Type B pancreatic cell (in vitro differentiated cells): ENCODE data around the gene BHLHA15. TPM values are rescaled to one million over a fixed set of nuclear protein-coding genes. Genes with fewer than 3 reads are reported as not detected.

ENCODE experiments used
- DNase-seq: peaks from one replicate; pipeline ENCODE4 v3.0.0; 2021; ENCODE audit warnings: mixed read lengths; ENCODE audit not compliant: unreplicated experiment; ENCODE audit errors: extremely low spot score
- H3K27ac Mint-ChIP-seq: 2 replicates; pipeline ENCODE4 v1.8.0; 2021; ENCODE audit warnings: mild to moderate bottlenecking, mixed read lengths
- H3K27me3 Mint-ChIP-seq: 2 replicates; pipeline ENCODE4 v1.8.0; 2021; ENCODE audit warnings: mixed read lengths
- H3K36me3 Mint-ChIP-seq: 2 replicates; pipeline ENCODE4 v1.8.0; 2021; ENCODE audit warnings: mixed read lengths
- H3K4me1 Mint-ChIP-seq: one replicate; pipeline ENCODE4 v1.8.0; 2021; ENCODE audit warnings: mixed read lengths; ENCODE audit not compliant: unreplicated experiment
- H3K4me3 Mint-ChIP-seq: 2 replicates; pipeline ENCODE4 v1.8.0; 2021; ENCODE audit warnings: mild to moderate bottlenecking, mixed read lengths
- H3K9me3 Mint-ChIP-seq: 2 replicates; pipeline ENCODE4 v1.8.0; 2021; ENCODE audit warnings: mixed read lengths
- total RNA-seq: library from RNA; stranded (reverse); gene quantifications from 2 replicates; pipeline ENCODE4 v1.2.1, GENCODE V29; 2021; ENCODE audit warnings: low replicate concordance
- TF ChIP-seq, protein P1 (sequence below): fragments of 200-600 bp; sonication (generic); conservative IDR thresholded peaks from 2 replicates; pipeline ENCODE4 v1.5.0; 2021; ENCODE audit warnings: antibody characterized with exemption, mild to moderate bottlenecking

BHLHA15 gene
- total RNA-seq, 1 donor from 2014 or later: 0.46 TPM

DNA sequence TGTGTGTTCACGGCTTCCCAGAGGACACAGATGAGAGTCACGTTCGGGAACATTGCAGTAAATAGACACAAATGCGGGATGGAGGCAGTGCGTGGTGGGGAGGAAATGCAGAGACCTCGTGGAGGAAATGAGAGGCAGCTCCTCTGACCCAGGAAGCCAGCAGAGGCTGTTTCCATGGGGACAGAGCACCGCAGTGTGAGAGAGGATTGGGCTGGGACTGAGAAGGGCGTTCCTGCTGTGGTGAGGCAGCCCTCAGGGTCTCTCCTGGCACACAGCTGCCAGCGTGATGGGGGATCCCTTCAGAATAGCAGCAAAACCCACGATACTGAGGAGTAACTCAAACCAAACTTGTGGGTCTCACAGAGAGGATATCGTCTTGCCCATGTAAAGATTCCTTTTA is 21.7 kb upstream of the BHLHA15 start:
- Mint-ChIP-seq H3K36me3 (peaks cover 20% of the 10 kb centered on the region), H3K4me3 (no peak overlapping the region), H3K9me3 (no peaks in the 10 kb centered on the region), H3K27me3 (no peaks in the 10 kb centered on the region), H3K27ac (no peak overlapping the region), H3K4me1 (no peaks in the 10 kb centered on the region)
- TF ChIP-seq, protein P1, sequence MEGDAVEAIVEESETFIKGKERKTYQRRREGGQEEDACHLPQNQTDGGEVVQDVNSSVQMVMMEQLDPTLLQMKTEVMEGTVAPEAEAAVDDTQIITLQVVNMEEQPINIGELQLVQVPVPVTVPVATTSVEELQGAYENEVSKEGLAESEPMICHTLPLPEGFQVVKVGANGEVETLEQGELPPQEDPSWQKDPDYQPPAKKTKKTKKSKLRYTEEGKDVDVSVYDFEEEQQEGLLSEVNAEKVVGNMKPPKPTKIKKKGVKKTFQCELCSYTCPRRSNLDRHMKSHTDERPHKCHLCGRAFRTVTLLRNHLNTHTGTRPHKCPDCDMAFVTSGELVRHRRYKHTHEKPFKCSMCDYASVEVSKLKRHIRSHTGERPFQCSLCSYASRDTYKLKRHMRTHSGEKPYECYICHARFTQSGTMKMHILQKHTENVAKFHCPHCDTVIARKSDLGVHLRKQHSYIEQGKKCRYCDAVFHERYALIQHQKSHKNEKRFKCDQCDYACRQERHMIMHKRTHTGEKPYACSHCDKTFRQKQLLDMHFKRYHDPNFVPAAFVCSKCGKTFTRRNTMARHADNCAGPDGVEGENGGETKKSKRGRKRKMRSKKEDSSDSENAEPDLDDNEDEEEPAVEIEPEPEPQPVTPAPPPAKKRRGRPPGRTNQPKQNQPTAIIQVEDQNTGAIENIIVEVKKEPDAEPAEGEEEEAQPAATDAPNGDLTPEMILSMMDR: no peak
- no peak for DNase-seq

DNA sequence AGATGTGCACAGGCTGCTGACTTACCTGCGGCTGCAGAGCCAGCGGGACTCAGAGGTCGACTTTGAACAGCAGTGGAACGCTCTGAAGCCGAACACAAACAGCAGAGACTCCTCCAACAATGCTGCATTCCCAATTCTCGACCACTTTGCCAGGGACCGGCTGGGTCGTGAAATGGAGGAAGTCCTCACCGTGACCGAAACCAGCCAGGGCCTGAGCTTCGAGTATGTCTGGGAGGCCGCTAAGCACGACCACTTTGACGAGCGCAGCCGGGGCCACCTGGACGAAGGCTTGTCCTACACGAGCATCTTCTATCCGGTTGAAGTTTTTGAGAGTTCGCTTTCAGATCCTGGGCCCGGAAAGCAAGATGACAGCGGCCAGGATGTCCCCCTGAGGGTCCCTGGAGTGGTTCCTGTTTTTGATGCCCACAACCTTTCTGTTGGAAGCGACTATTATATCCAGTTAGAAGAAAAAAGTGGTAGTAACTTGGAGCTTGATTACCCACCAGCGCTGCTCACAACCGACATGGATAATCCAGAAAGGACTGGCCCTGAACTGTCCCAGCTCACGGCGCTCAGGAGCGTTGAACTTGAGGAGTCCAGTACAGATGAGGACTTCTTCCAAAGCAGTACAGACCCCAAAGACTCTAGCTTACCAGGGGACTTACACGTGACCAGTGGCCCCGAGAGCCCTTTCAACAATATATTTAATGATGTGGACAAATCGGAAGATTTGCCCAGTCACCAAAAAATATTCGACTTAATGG is 19.4 kb upstream of the BHLHA15 start:
- DNase-seq: no peak
- peaks cover 29% of the 10 kb centered on the region for H3K36me3 Mint-ChIP-seq
- TF ChIP-seq, protein P1: no peak
- no peaks in the 10 kb centered on the region for H3K27me3 Mint-ChIP-seq
- H3K4me3 Mint-ChIP-seq: no peak overlapping the region
- H3K4me1 Mint-ChIP-seq: no peaks in the 10 kb centered on the region
- H3K27ac Mint-ChIP-seq: no peak overlapping the region
- H3K9me3 Mint-ChIP-seq: no peaks in the 10 kb centered on the region

DNA sequence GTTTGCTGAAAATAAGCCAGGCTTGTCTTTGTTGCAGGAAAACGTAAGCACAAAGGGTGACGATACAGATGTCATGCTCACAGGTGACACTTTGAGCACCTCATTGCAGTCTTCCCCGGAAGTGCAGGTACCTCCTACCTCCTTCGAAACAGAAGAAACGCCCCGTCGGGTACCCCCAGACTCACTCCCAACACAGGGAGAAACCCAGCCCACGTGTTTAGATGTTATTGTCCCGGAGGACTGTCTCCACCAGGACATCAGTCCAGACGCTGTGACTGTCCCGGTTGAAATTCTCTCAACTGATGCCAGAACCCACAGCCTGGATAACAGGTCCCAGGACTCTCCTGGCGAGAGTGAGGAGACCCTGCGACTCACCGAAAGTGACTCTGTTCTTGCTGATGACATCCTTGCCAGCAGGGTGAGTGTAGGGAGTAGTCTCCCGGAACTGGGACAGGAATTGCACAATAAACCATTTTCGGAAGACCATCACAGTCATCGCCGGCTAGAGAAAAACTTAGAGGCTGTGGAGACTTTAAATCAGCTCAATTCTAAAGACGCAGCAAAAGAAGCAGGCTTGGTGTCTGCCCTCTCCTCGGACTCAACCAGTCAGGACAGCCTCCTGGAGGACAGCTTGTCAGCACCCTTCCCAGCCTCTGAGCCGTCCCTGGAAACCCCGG is 18.3 kb upstream of the BHLHA15 start:
- Mint-ChIP-seq H3K4me1 (no peaks in the 10 kb centered on the region), H3K9me3 (no peaks in the 10 kb centered on the region), H3K4me3 (no peak overlapping the region), H3K27me3 (no peaks in the 10 kb centered on the region), H3K27ac (no peak overlapping the region), H3K36me3 (peaks cover 28% of the 10 kb centered on the region)
- DNase-seq: no peak
- TF ChIP-seq, protein P1: no peak

DNA sequence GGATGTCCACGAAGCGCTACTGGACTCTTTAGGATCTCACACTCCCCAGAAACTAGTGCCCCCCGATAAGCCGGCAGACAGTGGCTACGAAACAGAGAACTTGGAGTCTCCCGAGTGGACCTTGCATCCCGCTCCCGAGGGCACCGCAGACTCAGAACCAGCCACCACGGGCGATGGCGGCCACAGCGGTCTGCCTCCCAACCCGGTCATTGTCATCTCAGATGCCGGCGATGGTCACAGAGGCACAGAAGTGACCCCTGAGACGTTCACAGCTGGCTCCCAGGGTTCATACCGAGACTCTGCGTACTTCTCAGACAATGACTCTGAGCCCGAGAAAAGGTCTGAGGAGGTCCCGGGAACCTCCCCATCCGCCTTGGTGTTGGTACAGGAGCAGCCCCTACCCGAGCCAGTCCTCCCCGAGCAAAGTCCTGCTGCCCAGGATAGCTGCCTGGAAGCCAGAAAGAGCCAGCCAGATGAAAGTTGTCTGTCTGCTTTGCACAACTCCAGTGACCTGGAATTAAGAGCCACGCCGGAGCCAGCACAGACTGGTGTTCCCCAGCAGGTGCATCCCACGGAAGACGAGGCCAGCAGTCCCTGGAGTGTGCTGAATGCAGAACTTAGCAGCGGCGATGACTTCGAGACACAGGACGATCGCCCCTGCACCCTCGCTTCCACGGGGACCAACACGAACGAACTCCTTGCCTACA is 17.6 kb upstream of the BHLHA15 start:
- H3K36me3 Mint-ChIP-seq: peaks cover 23% of the 10 kb centered on the region
- H3K27ac Mint-ChIP-seq: no peak overlapping the region
- H3K27me3 Mint-ChIP-seq: no peaks in the 10 kb centered on the region
- H3K4me3 Mint-ChIP-seq: no peak overlapping the region
- no peaks in the 10 kb centered on the region for H3K4me1 Mint-ChIP-seq
- DNase-seq: no peak
- H3K9me3 Mint-ChIP-seq: no peaks in the 10 kb centered on the region
- TF ChIP-seq, protein P1: no peak

DNA sequence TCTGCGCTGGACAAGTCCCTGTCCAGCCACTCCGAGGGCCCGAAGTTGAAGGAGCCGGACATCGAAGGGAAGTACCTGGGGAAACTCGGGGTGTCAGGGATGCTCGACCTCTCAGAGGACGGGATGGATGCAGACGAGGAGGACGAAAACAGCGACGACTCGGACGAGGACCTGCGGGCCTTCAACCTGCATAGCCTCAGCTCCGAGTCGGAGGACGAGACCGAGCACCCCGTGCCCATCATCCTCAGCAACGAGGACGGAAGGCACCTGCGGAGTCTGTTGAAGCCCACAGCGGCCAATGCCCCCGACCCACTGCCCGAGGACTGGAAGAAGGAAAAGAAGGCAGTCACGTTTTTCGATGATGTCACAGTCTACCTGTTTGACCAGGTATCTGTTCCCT is 17.1 kb upstream of the BHLHA15 start:
- Mint-ChIP-seq H3K9me3 (no peaks in the 10 kb centered on the region), H3K36me3 (peaks cover 24% of the 10 kb centered on the region), H3K4me1 (no peaks in the 10 kb centered on the region), H3K4me3 (no peak overlapping the region), H3K27me3 (no peaks in the 10 kb centered on the region), H3K27ac (no peak overlapping the region)
- TF ChIP-seq, protein P1: no peak
- DNase-seq: no peak
